ENCODE measurements around the gene SEMA4G. TPM values are rescaled to one million over a fixed set of nuclear protein-coding genes. Genes with fewer than 3 reads are reported as not detected.
A peak's percentile ranks its signal among the peaks of the same experiment; 100 is the strongest.

The SEMA4G gene
- total and polyA plus RNA-seq, 2 of the 13 experiments (the other 11 are each of a cell fraction or from before 2014, with no cell fraction given), result 46.2 to 207 TPM

DNA sequence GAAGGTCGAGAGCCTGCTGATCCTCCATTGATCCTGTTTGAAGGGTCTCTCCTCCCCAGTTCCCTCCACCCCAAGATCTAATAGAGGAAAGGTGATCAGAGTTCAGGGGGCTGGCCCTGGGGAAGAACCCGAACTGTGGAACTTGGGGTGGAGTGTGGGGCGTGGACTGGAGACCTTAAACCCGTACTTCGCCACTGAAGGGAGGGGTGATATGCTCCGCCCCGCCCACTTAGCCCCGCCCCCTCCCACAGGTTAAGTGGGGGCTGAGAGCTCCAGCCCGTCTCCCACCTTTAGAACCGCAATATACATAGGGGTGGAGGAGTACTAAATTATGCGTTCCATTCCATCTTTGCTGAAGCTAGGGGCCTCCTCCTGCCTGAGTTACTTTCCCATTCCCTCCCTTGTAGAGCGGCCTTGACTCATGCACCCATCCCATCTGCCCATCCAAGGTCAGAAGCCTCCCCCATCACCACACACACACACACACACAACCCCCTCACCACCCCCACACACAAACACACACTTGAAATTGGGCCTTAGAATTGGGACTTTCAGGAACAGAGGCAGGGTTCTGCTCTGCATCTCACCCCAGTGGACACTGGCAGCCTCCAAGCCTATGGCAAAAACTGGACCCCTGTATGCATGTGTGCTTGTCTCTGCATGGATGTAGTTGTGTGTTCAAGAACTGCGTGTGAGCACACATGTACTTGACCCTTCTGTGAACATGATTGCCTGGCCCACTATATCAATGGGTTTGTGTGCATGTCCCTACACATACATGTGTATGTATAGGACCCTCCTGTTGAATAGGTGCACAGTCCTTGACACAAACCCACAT, 991 bp downstream of the SEMA4G start (continued):
- TF ChIP-seq, protein P1, sequence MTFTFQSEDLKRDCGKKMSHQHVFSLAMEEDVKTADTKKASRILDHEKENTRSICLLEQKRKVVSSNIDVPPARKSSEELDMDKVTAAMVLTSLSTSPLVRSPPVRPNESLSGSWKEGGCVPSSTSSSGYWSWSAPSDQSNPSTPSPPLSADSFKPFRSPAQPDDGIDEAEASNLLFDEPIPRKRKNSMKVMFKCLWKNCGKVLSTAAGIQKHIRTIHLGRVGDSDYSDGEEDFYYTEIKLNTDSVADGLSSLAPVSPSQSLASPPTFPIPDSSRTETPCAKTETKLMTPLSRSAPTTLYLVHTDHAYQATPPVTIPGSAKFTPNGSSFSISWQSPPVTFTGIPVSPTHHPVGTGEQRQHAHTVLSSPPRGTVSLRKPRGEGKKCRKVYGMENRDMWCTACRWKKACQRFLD (CRISPR knock-in tag; IDR thresholded peaks at IDR 0.05; ENCODE audit: borderline replicate concordance), result no peak
- TF ChIP-seq STAT5B (CRISPR knock-in tag; IDR thresholded peaks at IDR 0.05) (no peak), HNRNPUL1 (IDR thresholded peaks at IDR 0.05; ENCODE audit: low read depth, low read length) (no peak), ZNF501 (CRISPR knock-in tag; IDR thresholded peaks at IDR 0.05) (no peak; the same call in 1 of the 2 replicates), SOX6 (IDR thresholded peaks at IDR 0.05) (no peak), SOX6 (CRISPR knock-in tag; IDR thresholded peaks at IDR 0.05) (0 out of 2 replicates have a peak, but pooled peaks have one; percentile 33), HMG20B (CRISPR knock-in tag; conservative IDR thresholded peaks at IDR 0.05) (no peak), ZNF382 (CRISPR knock-in tag; IDR thresholded peaks at IDR 0.05; ENCODE audit: borderline replicate concordance) (no peak), SOX13 (IDR thresholded peaks at IDR 0.05) (no peak), SOX13 (CRISPR knock-in tag; conservative IDR thresholded peaks at IDR 0.05 in 1 of 2, IDR thresholded peaks at IDR 0.05 in 1 of 2) (peak in 1 of 2 experiments; percentile 25; a peak in 1 of 4 replicates), RBM39 (IDR thresholded peaks at IDR 0.05; ENCODE audit: low read depth, low read length, poor library complexity, severe bottlenecking) (no peak), FOXA1 (IDR thresholded peaks at IDR 0.05) (no peak), FOXA1 (CRISPR knock-in tag; IDR thresholded peaks at IDR 0.05) (0 out of 2 replicates have a peak, but pooled peaks have one; percentile 3), ZMYM2 (CRISPR knock-in tag; IDR thresholded peaks at IDR 0.05) (no peak), NR1H2 (CRISPR knock-in tag; IDR thresholded peaks at IDR 0.05; ENCODE audit: borderline replicate concordance, low read depth) (no peak), ZNF749 (CRISPR knock-in tag; IDR thresholded peaks at IDR 0.05; ENCODE audit: borderline replicate concordance) (no peak), WIZ (CRISPR knock-in tag; IDR thresholded peaks at IDR 0.05) (no peak), CCDC6 (CRISPR knock-in tag; IDR thresholded peaks at IDR 0.05) (no peak), ZBTB14 (CRISPR knock-in tag; IDR thresholded peaks at IDR 0.05) (no peak), SRF (IDR thresholded peaks at IDR 0.05; ENCODE audit: low read depth, low read length) (no peak), PAF1 (CRISPR knock-in tag; IDR thresholded peaks at IDR 0.05) (no peak), MAZ (IDR thresholded peaks at IDR 0.05; ENCODE audit: borderline replicate concordance, low read depth, low read length) (0 out of 2 replicates have a peak, but pooled peaks have one; percentile 22), MAZ (CRISPR knock-in tag; IDR thresholded peaks at IDR 0.05; ENCODE audit: low read depth) (no peak), KDM6A (CRISPR knock-in tag; IDR thresholded peaks at IDR 0.05; ENCODE audit: low read depth) (no peak), ZNF343 (CRISPR knock-in tag; IDR thresholded peaks at IDR 0.05) (no peak), TOPORS (CRISPR knock-in tag; IDR thresholded peaks at IDR 0.05) (no peak), ATF6 (CRISPR knock-in tag; conservative IDR thresholded peaks at IDR 0.05) (no peak), MBD4 (IDR thresholded peaks at IDR 0.05; ENCODE audit: borderline replicate concordance, low read length) (no peak)
